GM18870 (cell line): ENCODE measurements around the gene DCP1B.

Experiments
- ATAC-seq: cut with Tn5 transposase; IDR thresholded peaks from one replicate; pipeline ENCODE4 v1.9.1; 2021; ENCODE audit warnings: moderate library complexity; ENCODE audit not compliant: unreplicated experiment

Gene DCP1B

GRCh38 chr12:1906579-1906978 is 97.7 kb downstream of the DCP1B start:
- ATAC-seq: no peak

DNA sequence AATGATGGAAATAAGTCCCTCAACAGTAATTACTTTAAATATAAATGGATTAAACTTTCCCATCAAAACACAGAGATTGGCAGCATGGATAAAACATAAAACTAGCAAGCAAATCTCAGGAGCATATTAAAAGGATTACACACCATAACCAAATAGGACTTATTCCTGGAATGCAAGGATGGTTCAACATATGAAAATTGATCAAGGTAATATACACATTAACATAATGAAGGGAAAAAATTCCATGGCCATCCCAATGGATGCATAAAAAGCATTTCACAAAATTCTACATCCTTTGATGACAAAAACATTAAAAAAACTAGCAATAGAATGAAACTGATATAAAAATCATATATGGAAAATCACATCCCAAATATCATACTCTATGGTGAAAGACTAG is 99.4 kb downstream of the DCP1B start:
- no peak for ATAC-seq

DNA sequence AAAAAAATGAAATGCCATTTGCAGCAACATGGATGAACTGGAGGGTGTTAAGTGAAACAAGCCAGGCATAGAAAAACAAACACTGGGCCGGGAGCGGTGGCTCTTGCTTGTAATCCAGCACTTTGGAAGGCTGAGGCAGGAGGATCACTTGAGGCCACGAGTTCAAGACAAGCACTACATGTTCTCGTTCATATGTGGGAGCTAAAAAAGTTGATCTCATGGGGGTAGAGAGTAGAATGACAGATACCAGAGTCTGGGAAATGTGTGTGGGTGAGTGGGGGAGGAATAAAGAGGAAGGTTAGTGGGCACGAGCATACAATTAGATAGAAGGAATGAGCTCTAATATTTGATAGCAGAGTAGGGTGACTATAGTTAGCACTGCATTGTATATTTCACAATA is 107.3 kb downstream of the DCP1B start:
- no peak for ATAC-seq
